Ectodermal cell (in vitro differentiated cells): ENCODE data around the gene ZNF440.
A peak's percentile ranks its signal among the peaks of the same experiment; 100 is the strongest.
"Not testable (repeated sequence)": the region's sequence is repeated elsewhere in the genome, so short reads cannot be mapped to it uniquely, and the experiment has no call there.

Experiments used
- H3K27ac ChIP-seq: 2 replicates; pipeline ENCODE4 v1.7.0; 2013; ENCODE audit warnings: mild to moderate bottlenecking, low read depth, low read length; ENCODE audit not compliant: insufficient read depth, poor library complexity, severe bottlenecking
- H3K27me3 ChIP-seq: 2 replicates; pipeline ENCODE4 v1.7.0; 2013; ENCODE audit warnings: mild to moderate bottlenecking, low read length; ENCODE audit not compliant: insufficient read depth, control insufficient read depth, poor library complexity, severe bottlenecking
- H3K36me3 ChIP-seq: one replicate; pipeline ENCODE4 v1.7.0; 2013; ENCODE audit warnings: low read length; ENCODE audit not compliant: control insufficient read depth, insufficient read depth
- H3K4me1 ChIP-seq: one replicate; pipeline ENCODE4 v1.7.0; 2013; ENCODE audit warnings: low read length; ENCODE audit not compliant: control insufficient read depth, insufficient read depth
- H3K4me3 ChIP-seq: 2 replicates; pipeline ENCODE4 v1.7.0; 2013; ENCODE audit warnings: low read depth, low read length, control low read depth; ENCODE audit not compliant: insufficient read depth
- H3K9me3 ChIP-seq: 2 replicates; pipeline ENCODE4 v1.7.0; 2013; ENCODE audit warnings: mild to moderate bottlenecking, low read length, moderate library complexity; ENCODE audit not compliant: control insufficient read depth
- WGBS, 2 experiments: methylation state at CpG; one replicate each; pipeline ENCODE4 v1.1.7; 2013; ENCODE audit warnings: missing lambda C conversion rate in 2 of 2; 5-methylcytosine and 5-hydroxymethylcytosine counted together

The ZNF440 gene

GRCh38 chr19:11828957-11829876, 15.1 kb downstream of the ZNF440 start:
- not testable (repeated sequence) for H3K27ac ChIP-seq, H3K4me1 ChIP-seq, H3K27me3 ChIP-seq, H3K9me3 ChIP-seq, H3K4me3 ChIP-seq
- peaks cover 51% of the 10 kb centered on the region for H3K36me3 ChIP-seq
- WGBS, 2 experiments: 89 to 94% methylated on average over 6 to 7 of the region's 7 CpGs

GRCh38 chr19:11832253-11832912, 18.3 kb downstream of the ZNF440 start:
- H3K4me3 ChIP-seq: no peak overlapping the region
- peaks cover 13% of the 10 kb centered on the region for H3K9me3 ChIP-seq

GRCh38 chr19:11833541-11833940, 19.5 kb downstream of the ZNF440 start:
- peaks cover 58% of the 10 kb centered on the region for H3K36me3 ChIP-seq
- WGBS, 2 experiments: 93 to 96% methylated on average over 1 to 2 of the region's 2 CpGs
- peaks cover 13% of the 10 kb centered on the region for H3K9me3 ChIP-seq

More at GRCh38 chr19:11832253-11832912, 18.3 kb downstream of the ZNF440 start:
- Histone ChIP-seq H3K36me3 (peaks cover 58% of the 10 kb centered on the region), H3K27ac (no peak overlapping the region), H3K4me1 (no peaks in the 10 kb centered on the region), H3K27me3 (no peaks in the 10 kb centered on the region)
- WGBS, 2 experiments: 92 to 93% methylated on average over 7 of the region's 8 CpGs

GRCh38 chr19:11835626-11836066, 21.6 kb downstream of the ZNF440 start:
- Histone ChIP-seq H3K36me3 (peaks cover 39% of the 10 kb centered on the region), H3K9me3 (peaks cover 13% of the 10 kb centered on the region)
- H3K27me3 ChIP-seq, H3K4me3 ChIP-seq, H3K4me1 ChIP-seq, H3K27ac ChIP-seq: not testable (repeated sequence)
- 88% methylated on average over 2 of the region's 2 CpGs for WGBS, 2 experiments

More at GRCh38 chr19:11833541-11833940, 19.5 kb downstream of the ZNF440 start:
- Histone ChIP-seq H3K4me3 (no peak overlapping the region), H3K27ac (no peak overlapping the region), H3K4me1 (no peaks in the 10 kb centered on the region), H3K27me3 (no peaks in the 10 kb centered on the region)

GRCh38 chr19:11843722-11844121, 29.6 kb downstream of the ZNF440 start:
- 75 to 94% methylated on average over 2 of the region's 2 CpGs for WGBS, 2 experiments
- Histone ChIP-seq H3K4me1 (no peaks in the 10 kb centered on the region), H3K27ac (no peak overlapping the region), H3K36me3 (no peaks in the 10 kb centered on the region), H3K9me3 (no peaks in the 10 kb centered on the region), H3K4me3 (no peak overlapping the region), H3K27me3 (no peaks in the 10 kb centered on the region)

- not testable (repeated sequence) for H3K4me1 ChIP-seq, H3K27me3 ChIP-seq, H3K4me3 ChIP-seq, H3K9me3 ChIP-seq, H3K36me3 ChIP-seq, H3K27ac ChIP-seq
- 48 to 55% methylated on average over 6 of the region's 6 CpGs for whole genome bisulfite sequencing, 2 experiments
Measured at GRCh38 chr19:11847615-11848014, 33.5 kb downstream of the ZNF440 start.

GRCh38 chr19:11848200-11848593, 34.1 kb downstream of the ZNF440 start:
- Histone ChIP-seq H3K27me3 (no peaks in the 10 kb centered on the region), H3K36me3 (no peaks in the 10 kb centered on the region), H3K4me3 (no peak overlapping the region), H3K27ac (no peak overlapping the region), H3K9me3 (no peaks in the 10 kb centered on the region), H3K4me1 (no peaks in the 10 kb centered on the region)
- 88 to 90% methylated on average over 11 of the region's 11 CpGs for WGBS, 2 experiments

GRCh38 chr19:11848594-11849469, 34.8 kb downstream of the ZNF440 start, which contains the start of gene ZNF439:
Gene ZNF439 (plus strand): TSS chr19:11848726. CDS start chr19:11848868, 142 bp downstream.
- no peaks in the 10 kb centered on the region for H3K9me3 ChIP-seq
- no peak within 1 kb of the TSS for H3K27ac ChIP-seq
- no peaks in the 10 kb centered on the region for H3K27me3 ChIP-seq
- peak within 1 kb of the TSS; percentile 36 for H3K4me3 ChIP-seq
- H3K36me3 ChIP-seq: no peaks in the 10 kb centered on the region
- no peaks in the 10 kb centered on the region for H3K4me1 ChIP-seq
- 64 to 67% methylated on average over 59 of the region's 59 CpGs for WGBS, 2 experiments

GRCh38 chr19:11850289-11850688, 36.2 kb downstream of the ZNF440 start:
- 93 to 94% methylated on average over 4 of the region's 4 CpGs for WGBS, 2 experiments

More at GRCh38 chr19:11850289-11850688, 36.2 kb downstream of the ZNF440 start:
- H3K27ac ChIP-seq, H3K27me3 ChIP-seq, H3K4me1 ChIP-seq, H3K4me3 ChIP-seq, H3K9me3 ChIP-seq, H3K36me3 ChIP-seq: not testable (repeated sequence)
